Testis (tissue), 3 donors: ENCODE measurements around the gene ALAS1. TPM values are rescaled to one million over a fixed set of nuclear protein-coding genes. Genes with fewer than 3 reads are reported as not detected.
"Not testable (repeated sequence)": the region's sequence is repeated elsewhere in the genome, so short reads cannot be mapped to it uniquely, and the experiment has no call there.

ENCODE experiments used
- DNase-seq: peaks from one replicate; pipeline ENCODE4 v3.0.0-alpha.2; 2019
- H3K27ac ChIP-seq, 2 donors: fragments of 200-600 bp; sonication (generic); one replicate each; pipeline ENCODE4 v1.5.1; 2019
- H3K27me3 ChIP-seq: fragments of 200-600 bp; sonication (generic); one replicate; pipeline ENCODE4 v1.5.1; 2019
- H3K36me3 ChIP-seq: fragments of 200-600 bp; sonication (generic); one replicate; pipeline ENCODE4 v1.5.1; 2017; ENCODE audit warnings: low read depth; ENCODE audit errors: missing control alignments
- H3K4me1 ChIP-seq: fragments of 200-600 bp; sonication (generic); one replicate; pipeline ENCODE4 v1.5.1; 2019
- H3K4me3 ChIP-seq, 2 donors: fragments of 200-600 bp; sonication (generic); one replicate each; pipeline ENCODE4 v1.5.1; 2017 to 2019
- H3K9me3 ChIP-seq: fragments of 200-600 bp; sonication (generic); one replicate; pipeline ENCODE4 v1.5.1; 2017
- POLR2A ChIP-seq: fragments of 450-650 bp; IDR thresholded peaks from one replicate; pipeline ENCODE4 v1.6.1; 2017; ENCODE audit warnings: antibody characterized with exemption, mild to moderate bottlenecking, moderate library complexity
- WGBS, 2 donors: methylation state at CpG; one replicate each; pipeline ENCODE4 v1.1.5; 2018; 5-methylcytosine and 5-hydroxymethylcytosine counted together
- intact Hi-C: fragments of 100-400 bp; cut with DNase I; formaldehyde crosslinking; loops from one replicate; pipeline ENCODE4 v1.15.1; 2023; ENCODE audit warnings: low total_unique reads
- polyA plus RNA-seq: library from polyadenylated mRNA; stranded (reverse); fragments of 350-450 nt; fragmentation: Illumina TruSeq; extraction: RNeasy Lipid Tissue Mini Kit (QIAGEN cat#74804); gene quantifications from one replicate; pipeline ENCODE4 v1.2.3, GENCODE V29; 2014; ENCODE audit warnings: low read depth, low replicate concordance; ENCODE audit not compliant: insufficient read depth
- total RNA-seq, 2 donors: library from RNA; depleted of rRNA; stranded (reverse); fragments of >200 nt; gene quantifications; one replicate each; pipeline ENCODE4 v1.2.3, GENCODE V29; 2016
- TF ChIP-seq, protein P1 (sequence below), 3 experiments: fragments of 450-650 bp in 2 of 3; fragments of 200-600 bp in 1 of 3; sonication (generic) in 1 of 3; IDR thresholded peaks; one replicate each; pipeline ENCODE4 v1.5.1; 2016 to 2019; ENCODE audit warnings: antibody characterized with exemption in 3 of 3, mild to moderate bottlenecking in 2 of 3, moderate library complexity in 1 of 3

The ALAS1 gene
- total and polyA plus RNA-seq, 3 donors from 2014 or later = 49.9 to 54.2 (median 51.4) TPM

DNA sequence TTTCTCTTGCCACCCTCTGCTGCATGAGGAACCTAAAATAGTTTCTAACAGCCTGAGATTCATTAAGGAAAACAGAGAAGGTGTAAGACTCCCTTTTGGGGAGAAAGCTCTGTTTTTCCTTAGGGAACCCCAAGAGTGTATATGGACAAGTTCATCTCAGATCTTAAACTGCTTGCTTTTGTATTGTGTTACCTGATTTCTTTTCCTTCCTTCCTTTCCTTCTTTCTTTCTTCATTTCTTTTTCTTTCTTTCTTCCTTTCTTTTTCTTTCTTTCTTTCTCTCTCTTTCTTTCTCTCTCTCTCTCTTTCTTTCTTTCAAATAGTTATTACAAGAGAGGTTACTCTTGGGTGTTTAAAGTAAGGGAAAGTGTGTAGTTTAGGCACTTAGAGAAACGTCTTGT is 38.5 kb upstream of the ALAS1 start:
- H3K4me3 ChIP-seq = no peak overlapping the region
- 46 to 53% methylated on average over 1 of the region's 1 CpG for WGBS, 2 donors
- DNase-seq = no peak
- no peaks in the 10 kb centered on the region for H3K36me3 ChIP-seq
- TF ChIP-seq POLR2A = no peak
- TF ChIP-seq, protein P1, sequence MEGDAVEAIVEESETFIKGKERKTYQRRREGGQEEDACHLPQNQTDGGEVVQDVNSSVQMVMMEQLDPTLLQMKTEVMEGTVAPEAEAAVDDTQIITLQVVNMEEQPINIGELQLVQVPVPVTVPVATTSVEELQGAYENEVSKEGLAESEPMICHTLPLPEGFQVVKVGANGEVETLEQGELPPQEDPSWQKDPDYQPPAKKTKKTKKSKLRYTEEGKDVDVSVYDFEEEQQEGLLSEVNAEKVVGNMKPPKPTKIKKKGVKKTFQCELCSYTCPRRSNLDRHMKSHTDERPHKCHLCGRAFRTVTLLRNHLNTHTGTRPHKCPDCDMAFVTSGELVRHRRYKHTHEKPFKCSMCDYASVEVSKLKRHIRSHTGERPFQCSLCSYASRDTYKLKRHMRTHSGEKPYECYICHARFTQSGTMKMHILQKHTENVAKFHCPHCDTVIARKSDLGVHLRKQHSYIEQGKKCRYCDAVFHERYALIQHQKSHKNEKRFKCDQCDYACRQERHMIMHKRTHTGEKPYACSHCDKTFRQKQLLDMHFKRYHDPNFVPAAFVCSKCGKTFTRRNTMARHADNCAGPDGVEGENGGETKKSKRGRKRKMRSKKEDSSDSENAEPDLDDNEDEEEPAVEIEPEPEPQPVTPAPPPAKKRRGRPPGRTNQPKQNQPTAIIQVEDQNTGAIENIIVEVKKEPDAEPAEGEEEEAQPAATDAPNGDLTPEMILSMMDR (IDR thresholded peaks at IDR 0.05) = no peak
- no peaks in the 10 kb centered on the region for H3K27me3 ChIP-seq
- no peaks in the 10 kb centered on the region for H3K4me1 ChIP-seq
- H3K27ac ChIP-seq = no peak overlapping the region
- intact Hi-C loops = no loop called here
- no peaks in the 10 kb centered on the region for H3K9me3 ChIP-seq

DNA sequence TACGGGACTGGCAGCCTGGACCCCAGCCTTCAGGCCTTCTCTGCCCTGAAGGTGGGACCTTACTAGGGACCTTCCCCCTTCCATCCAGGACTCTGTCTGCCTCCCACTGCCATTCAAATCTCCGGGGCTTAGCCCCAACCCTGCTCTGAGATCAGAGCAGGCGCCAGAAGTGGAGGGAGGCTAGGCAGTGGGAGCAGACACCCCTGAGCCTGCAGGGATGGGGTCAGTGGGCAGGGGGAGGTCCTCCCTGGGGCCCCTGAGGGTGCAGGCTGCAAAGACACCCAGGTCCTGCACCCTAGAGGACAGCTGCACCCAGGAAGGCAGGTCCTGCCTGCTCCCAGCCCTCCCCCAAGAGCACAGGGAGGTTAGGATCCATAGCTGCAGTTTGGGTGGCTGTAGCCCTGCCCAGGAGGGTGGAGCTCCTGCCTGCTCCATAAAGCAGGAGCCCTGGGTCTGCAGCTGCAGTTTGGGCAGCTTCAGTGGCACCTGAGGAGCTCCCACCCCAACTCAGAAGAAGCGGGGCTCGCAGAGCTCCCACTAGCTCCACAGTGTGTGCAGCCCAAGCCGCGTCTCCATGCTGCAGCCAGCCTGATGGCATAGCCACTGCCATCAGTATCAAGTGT is 35.6 kb upstream of the ALAS1 start:
- Histone ChIP-seq H3K27me3 (no peaks in the 10 kb centered on the region), H3K4me1 (no peaks in the 10 kb centered on the region), H3K4me3 (no peak overlapping the region), H3K36me3 (no peaks in the 10 kb centered on the region), H3K9me3 (no peaks in the 10 kb centered on the region), H3K27ac (no peak overlapping the region)
- intact Hi-C loops = no loop called here
- WGBS, 2 donors = 87 to 90% methylated on average over 3 to 7 of the region's 7 CpGs
- no peak for DNase-seq
- TF ChIP-seq, protein P1 (IDR thresholded peaks at IDR 0.05) = no peak
- no peak for TF ChIP-seq POLR2A

GRCh38 chr3:52167240-52167639 is 30.7 kb upstream of the ALAS1 start:
- 53 to 62% methylated on average over 9 of the region's 9 CpGs for WGBS, 2 donors
- Histone ChIP-seq H3K27me3 (no peaks in the 10 kb centered on the region), H3K4me1 (no peaks in the 10 kb centered on the region), H3K27ac (no peak overlapping the region), H3K9me3 (no peaks in the 10 kb centered on the region), H3K4me3 (no peak overlapping the region), H3K36me3 (no peaks in the 10 kb centered on the region)
- intact Hi-C loops = no loop called here
- DNase-seq = no peak
- no peak for TF ChIP-seq POLR2A
- TF ChIP-seq, protein P1 (IDR thresholded peaks at IDR 0.05) = no peak

DNA sequence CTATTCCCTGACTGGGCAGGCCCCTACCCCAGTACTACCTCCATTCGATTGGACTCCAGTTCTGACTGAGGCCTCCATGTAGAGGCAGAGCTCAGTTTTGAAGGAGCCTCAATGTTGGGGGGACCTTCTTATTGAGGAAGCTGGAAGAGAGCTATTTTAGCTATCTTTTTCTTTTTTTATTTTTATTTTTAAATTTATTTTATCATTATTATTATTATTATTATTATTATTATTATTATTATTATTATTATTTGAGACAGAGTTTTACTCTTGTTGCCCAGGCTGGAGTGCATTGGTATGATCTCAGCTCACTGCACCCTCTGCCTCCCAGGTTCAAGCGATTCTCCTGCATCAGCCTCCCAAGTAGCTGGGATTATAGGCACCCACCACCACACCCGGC is 27.7 kb upstream of the ALAS1 start:
- H3K4me1 ChIP-seq, H3K36me3 ChIP-seq, H3K27ac ChIP-seq, intact Hi-C loops, DNase-seq, H3K9me3 ChIP-seq, H3K4me3 ChIP-seq, H3K27me3 ChIP-seq: not testable (repeated sequence)
- WGBS, 2 donors = 87 to 100% methylated on average over 3 of the region's 3 CpGs

DNA sequence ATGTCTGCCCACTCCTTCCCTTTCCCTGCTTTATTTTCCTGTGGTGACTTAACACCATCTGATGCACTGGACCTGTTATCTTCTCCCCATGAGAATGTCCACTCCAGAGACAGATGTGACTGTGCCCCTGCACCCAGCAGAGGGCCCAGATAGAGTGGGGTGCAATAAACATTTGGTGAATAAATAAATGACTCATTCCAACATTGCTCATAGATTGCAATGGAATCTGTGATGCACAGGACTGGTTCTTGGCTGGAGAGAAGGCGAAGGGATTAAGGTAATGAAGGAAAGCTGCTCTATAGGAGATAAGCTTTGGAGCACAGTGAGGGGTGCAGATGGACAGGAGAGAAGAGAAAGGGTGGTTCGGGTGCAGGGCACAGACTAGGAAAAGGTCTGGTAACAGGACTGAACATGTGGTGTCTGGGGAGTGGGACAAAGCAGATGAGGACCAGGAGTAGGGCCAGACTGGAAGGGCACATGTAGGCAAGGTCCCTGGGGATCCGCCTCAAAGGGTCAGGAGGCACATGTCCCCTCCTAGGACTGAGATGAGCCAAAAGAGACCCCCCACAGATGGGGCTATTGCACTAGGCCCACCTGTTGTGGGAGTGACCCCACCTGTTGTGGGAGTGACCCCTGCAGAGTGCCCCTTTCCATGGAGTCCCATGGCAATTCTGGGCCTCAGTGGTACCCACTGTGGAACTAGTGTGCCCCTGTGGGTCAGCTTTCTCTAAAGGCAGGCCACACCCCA is 26.3 kb upstream of the ALAS1 start:
- intact Hi-C loops = no loop called here
- 82 to 96% methylated on average over 3 of the region's 3 CpGs for WGBS, 2 donors
- H3K4me1 ChIP-seq = peaks cover under 1% of the 10 kb centered on the region

More for the DNA sequence above, 26.3 kb upstream of the ALAS1 start:
- DNase-seq = no peak
- Histone ChIP-seq H3K9me3 (no peaks in the 10 kb centered on the region), H3K27ac (no peak overlapping the region), H3K4me3 (no peak overlapping the region), H3K27me3 (no peaks in the 10 kb centered on the region), H3K36me3 (no peaks in the 10 kb centered on the region)
- no peak for TF ChIP-seq POLR2A
- TF ChIP-seq, protein P1 (IDR thresholded peaks at IDR 0.05) = no peak
